HCT116 (cell line): ENCODE results near the gene SMS.

Source experiments
- CBX3 ChIP-seq: IDR thresholded peaks from 2 replicates; pipeline ENCODE4 v1.6.1; 2012; ENCODE audit warnings: low read depth
- EZH2 ChIP-seq: fragments of 200-600 bp; sonication (generic); IDR thresholded peaks from 2 replicates; pipeline ENCODE4 v1.6.1; 2017; ENCODE audit warnings: antibody characterized with exemption, mixed run types
- POLR2AphosphoS5 ChIP-seq: IDR thresholded peaks from 2 replicates; pipeline ENCODE4 v1.6.1; 2011; ENCODE audit warnings: mild to moderate bottlenecking, low read depth, low read length, moderate library complexity
- ZFX ChIP-seq: fragments of 450-650 bp; IDR thresholded peaks from 2 replicates; pipeline ENCODE4 v1.6.1; 2017
- ZNF274 ChIP-seq: fragments of 200-500 bp; sonication (Bioruptor generic); IDR thresholded peaks from 2 replicates; pipeline ENCODE4 v1.6.1; 2014; ENCODE audit warnings: mild to moderate bottlenecking, low read depth, low read length, inconsistent platforms
- TF ChIP-seq, protein P1 (sequence below), 3 experiments: fragments of 200-600 bp in 1 of 3; sonication (generic) in 1 of 3; IDR thresholded peaks in 2 of 3; conservative IDR thresholded peaks in 1 of 3; 2 replicates each; pipeline ENCODE4 v1.5.1; 2012 to 2017; ENCODE audit warnings: low read depth in 2 of 3, low read length in 2 of 3, antibody characterized with exemption in 1 of 3, borderline replicate concordance in 1 of 3, control low read depth in 1 of 3, mild to moderate bottlenecking in 1 of 3, mixed read lengths in 1 of 3, mixed run types in 1 of 3, moderate library complexity in 1 of 3; ENCODE audit not compliant: insufficient read depth in 1 of 3

DNA sequence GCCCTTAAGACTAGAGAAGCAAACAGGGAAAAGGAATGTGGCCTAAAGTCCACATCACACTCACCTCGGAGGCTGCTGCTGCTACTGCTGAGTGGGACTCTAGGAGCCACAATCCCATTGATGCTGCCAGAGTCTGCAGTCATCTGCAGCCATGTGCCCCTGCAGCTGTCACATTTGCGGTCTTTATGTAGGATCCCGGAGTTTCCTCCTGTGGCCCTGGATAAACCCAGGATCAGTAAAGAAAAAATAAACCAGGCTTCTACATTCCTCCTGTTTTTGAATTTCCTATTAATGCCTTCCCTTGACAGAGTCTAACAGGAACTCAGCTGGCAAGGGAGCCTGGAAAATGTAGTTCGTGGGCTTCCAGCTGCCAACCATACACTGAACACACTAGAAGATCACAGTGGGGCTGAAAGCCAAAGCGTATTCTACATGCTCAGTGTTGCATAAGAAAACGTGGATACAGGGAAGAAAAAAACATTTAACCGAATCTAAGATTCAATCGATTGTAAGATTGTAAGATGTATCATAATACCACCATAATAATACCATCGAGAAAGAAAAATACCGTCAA lies 81.3 kb downstream of the SMS start:
- TF ChIP-seq POLR2AphosphoS5 (no peak), EZH2 (no peak), CBX3 (no peak), ZFX (no peak), ZNF274 (no peak)
- TF ChIP-seq, protein P1, sequence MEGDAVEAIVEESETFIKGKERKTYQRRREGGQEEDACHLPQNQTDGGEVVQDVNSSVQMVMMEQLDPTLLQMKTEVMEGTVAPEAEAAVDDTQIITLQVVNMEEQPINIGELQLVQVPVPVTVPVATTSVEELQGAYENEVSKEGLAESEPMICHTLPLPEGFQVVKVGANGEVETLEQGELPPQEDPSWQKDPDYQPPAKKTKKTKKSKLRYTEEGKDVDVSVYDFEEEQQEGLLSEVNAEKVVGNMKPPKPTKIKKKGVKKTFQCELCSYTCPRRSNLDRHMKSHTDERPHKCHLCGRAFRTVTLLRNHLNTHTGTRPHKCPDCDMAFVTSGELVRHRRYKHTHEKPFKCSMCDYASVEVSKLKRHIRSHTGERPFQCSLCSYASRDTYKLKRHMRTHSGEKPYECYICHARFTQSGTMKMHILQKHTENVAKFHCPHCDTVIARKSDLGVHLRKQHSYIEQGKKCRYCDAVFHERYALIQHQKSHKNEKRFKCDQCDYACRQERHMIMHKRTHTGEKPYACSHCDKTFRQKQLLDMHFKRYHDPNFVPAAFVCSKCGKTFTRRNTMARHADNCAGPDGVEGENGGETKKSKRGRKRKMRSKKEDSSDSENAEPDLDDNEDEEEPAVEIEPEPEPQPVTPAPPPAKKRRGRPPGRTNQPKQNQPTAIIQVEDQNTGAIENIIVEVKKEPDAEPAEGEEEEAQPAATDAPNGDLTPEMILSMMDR (IDR thresholded peaks at IDR 0.05 in 2 of 3, conservative IDR thresholded peaks at IDR 0.05 in 1 of 3; ENCODE audit: borderline replicate concordance in 1 of 3, insufficient read depth in 1 of 3, low read depth in 2 of 3, low read length in 2 of 3): no peak
